ENCODE results near the gene SPAG6.
"Not testable (repeated sequence)": the region's sequence is repeated elsewhere in the genome, so short reads cannot be mapped to it uniquely, and the experiment has no call there.

Gene SPAG6

DNA sequence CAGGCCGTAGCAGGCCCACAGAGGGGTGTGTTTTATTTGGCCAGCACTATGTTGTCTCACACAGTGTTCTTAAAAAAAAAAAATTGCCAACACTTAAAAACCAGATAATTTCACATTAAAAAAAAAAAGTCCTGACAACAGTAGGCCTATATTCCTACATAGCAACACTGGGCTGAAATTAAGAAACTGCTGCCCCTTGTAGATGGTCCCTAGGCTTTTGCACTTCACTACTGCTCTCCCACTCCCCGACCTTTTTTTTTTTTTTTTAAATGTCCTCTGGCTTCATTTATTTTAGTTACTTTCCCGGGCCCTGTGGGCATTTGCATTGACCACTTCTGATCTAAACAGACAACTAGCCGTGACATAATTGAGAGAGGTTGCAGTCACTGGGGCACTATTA, 36.0 kb downstream of the SPAG6 start:
- DNase-seq, result no peak

DNA sequence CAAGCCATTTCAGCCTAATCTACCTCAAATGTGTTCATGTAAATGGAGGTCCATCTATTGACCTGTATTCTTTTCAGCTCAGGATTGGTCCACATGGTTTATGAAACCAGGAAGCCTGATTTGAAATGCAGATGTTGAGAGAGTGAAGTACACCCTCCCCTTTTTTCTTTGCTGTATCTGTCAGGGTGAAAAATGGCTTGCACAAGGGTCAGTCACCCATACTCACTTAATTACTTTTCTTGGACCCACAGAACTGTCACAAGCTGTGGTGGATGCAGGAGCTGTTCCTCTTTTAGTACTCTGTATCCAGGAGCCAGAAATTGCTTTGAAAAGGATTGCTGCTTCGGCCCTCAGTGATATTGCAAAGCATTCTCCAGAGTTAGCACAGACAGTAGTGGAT, 41.2 kb downstream of the SPAG6 start:
- DNase-seq, result no peak

DNA sequence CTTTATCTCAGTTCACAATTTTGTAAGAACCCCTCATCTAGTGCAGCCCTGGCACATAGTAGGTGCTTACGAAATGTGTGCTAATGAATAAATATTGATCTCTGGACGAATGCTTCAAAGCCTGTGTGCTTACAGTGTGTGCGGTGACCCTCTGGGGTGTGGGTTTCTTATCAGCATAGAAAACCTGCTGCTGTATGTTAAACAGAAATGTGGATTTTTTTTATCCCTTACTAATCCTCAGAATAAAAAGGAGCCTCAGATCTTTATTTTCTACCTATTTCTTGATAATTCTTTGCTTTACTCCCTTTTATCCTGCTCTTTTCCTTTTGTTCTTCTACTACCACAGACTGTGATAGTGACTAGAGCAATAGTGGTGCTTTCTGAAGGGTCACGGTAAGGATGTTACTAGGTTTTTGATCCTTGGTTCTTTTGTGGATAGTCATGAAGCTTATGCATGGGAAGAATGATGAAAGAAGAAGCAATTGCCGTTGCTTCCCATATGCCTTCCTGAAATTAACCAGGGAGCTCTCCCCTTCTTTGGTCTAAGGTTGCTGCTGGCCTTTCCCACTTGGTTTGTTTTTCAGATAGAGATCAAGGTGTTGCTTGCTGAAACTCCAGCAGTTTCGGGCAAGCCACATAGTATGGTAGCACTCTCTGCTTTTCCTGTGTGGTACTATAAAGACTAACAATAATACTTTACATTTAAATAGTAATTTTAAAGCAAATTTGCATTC, 44.7 kb downstream of the SPAG6 start:
- DNase-seq, result no peak

DNA sequence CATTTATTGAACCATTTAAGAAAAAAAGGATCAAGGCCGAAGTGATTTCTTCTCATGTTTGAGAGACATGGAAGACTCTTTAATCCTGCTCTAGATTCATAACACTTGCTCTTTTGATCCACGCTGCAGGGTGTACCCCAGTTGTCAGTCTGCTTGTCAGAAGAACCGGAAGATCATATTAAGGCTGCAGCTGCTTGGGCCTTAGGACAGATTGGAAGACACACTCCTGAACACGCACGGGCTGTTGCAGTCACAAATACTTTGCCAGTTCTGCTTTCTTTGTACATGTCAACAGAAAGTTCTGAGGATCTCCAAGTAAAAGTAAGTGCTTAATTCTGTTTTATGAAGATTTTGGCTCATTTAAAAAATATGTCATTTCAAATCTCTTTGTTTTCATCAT, 46.3 kb downstream of the SPAG6 start:
- no peak for DNase-seq

DNA sequence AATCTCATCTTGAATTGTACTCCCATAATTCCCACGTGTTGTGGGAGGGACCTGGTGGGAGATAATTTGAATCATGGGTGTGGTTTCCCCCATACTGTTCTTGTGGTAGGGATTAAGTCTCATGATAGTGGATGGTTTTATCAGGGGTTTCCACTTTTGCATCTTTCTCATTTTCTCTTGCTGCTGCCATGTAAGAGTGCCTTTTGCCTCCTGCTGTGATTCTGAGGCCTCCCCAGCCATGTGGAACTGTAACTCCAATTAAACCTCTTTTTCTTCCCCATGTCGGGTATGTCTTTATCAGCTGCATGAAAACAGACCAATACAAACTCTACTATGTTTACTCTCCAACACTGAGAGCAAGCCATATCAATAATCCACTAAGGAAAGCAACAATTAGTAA, 50.9 kb downstream of the SPAG6 start:
- not testable (repeated sequence) for DNase-seq

DNA sequence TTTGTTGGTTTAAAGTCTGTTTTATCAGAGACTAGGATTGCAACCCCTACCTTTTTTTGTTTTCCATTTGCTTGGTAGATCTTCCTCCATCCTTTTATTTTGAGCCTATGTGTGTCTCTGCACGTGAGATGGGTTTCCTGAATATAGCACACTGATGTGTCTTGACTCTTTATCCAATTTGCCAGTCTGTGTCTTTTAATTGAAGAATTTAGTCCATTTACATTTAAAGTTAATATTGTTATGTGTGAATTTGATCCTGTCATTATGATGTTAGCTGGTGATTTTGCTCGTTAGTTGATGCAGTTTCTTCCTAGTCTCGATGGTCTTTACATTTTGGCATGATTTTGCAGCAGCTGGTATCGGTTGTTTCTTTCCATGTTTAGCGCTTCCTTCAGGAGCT, 61.6 kb downstream of the SPAG6 start:
- not testable (repeated sequence) for DNase-seq

DNA sequence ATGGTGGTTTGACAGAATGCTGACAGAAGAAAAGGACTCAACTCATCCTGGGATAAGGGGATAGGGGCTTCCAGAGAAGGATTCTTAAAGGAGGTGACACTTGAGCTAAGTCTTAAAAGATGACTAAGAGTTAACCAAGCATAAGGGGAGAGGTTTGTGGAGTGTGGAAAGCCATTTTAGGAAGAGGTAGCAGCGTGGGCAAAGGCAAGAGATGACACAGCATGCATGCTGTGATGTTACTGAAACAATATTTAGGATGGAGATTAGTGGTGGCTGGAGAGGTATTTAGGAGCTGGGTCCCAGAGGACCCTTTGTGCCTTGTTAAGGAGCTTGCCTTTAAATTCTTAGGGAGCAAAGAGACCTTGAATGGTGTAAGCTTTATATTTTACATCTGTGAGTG, 65.1 kb downstream of the SPAG6 start:
- DNase-seq, result no peak

DNA sequence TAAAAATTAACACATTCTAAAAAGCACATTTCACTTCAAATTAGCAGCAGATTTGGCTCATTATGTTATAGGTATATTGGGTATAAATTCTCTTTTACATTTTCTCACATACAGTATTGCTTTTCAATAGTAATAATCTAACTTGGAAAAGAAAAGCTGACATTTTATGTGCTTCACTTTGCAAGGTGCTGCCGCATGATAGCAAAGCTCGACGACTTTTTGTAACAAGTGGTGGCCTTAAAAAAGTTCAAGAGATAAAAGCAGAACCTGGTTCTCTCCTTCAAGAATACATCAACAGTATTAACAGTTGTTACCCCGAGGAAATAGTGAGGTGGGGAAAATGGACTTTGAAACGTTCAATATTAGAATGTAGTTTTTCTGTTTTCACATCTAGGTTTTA, 65.5 kb downstream of the SPAG6 start:
- DNase-seq, result no peak

DNA sequence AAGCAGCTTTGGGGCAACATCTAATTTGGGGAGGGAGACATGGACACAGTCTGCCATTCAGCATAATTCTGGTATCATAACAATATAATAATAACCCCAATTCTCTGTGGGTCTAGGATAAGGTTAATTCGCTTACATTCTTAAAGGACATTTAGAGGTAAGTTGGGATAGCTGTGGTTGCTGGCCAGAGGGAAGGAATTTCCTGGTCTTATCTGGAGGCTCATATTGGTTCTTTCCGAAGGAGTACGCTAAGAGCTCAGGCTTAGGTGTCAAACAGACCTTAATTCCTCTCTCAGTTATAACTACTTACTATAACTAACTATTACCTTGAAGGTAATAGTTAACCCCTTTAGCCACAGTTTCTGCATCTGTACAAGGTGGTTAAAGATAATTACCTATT, 68.8 kb downstream of the SPAG6 start:
- DNase-seq, result no peak

DNA sequence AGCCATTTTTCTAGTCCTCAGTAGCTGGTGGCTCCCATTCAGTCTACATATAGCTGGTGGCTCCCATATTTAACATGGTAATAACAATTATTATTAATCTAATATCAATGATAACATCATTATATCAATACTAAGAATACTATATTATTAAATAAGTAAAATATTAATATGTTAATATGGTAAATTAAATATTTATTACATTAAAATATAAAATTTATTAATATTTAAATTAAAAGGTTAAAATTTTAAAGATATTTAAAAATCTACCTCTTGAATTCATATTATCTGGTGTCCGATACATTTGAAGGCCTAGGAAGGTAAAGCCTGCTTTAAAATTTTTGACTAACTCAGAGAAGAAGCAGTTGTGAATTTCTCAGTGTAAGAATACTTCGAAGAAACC, 69.8 kb downstream of the SPAG6 start:
- no peak for DNase-seq

DNA sequence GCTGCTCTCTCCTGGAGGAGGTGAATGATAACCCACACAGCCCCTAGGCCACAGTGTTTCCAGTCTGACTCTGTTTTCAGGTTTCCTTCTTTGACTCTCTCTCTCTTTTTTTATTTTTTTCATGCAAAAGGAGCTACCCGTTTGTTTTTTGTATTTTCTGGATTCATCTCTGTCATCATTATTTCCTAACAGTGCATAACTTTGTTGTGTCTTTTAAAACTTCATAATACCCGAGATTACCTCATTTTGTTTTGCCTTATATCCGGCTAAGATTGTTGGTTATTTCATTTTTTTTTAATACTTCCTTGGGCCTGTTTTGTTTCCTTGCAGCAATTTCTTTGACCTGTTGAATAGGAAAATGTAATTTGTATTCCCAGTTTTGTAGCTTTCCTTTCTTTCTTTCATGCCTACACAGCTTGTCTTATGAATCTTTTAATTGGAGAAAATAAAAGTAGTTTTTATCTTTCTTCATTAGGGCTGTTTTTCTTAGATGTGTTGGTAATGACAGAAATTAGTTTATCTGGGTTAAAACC, 72.5 kb downstream of the SPAG6 start:
- no peak for DNase-seq

DNA sequence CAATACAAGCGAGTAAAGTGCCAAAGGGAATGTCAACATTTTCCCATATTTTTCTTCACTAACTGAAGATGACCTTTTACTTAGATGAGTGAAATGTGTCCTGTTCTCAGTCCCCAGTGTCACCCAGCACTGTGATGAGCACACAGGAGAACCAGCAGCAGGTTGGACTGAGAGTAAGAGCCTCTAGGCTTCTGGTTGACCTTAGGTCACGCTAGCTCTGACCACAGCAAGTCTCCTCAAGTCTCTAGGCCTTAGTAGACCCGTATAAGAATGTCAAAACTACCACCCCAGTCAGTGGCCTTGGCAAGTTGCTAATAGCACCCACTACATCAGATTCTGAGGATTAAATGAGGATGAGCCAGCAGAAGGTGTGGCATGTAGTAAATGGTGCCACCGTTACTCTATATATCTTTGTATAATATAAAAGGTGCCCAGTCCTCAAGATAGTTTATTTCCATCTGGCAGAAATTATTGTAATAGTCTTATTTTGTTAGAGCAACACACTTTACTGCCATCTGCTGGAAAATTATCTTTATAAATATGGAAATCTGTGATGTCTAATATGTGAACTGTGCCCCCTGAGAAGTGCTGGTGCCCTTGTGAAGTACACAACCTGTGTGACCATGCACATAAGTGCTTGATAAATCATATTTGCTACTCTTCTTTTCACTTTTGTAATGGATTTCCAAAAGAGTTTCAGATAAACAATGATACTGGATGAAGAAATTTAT, 75.7 kb downstream of the SPAG6 start:
- no peak for DNase-seq

DNA sequence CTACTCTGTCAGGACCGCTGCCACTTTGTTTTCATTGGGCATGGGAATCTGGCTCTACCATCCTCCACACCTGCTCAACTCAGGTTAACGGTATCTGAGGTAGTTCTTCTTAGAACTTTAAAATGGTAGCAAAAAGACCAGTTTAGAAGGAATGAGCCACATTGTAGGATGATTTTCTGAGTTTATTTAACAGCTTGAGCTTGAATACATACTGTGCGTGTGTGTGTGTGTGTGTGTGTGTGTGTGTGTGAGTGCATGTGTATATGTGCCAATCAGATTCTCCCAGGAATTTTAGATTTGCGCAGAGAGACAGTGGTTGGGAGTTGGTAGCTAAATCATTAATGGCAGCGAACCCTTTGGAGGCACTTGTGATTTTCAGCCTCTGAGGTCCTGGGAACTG, 81.4 kb downstream of the SPAG6 start:
- DNase-seq, result no peak

DNA sequence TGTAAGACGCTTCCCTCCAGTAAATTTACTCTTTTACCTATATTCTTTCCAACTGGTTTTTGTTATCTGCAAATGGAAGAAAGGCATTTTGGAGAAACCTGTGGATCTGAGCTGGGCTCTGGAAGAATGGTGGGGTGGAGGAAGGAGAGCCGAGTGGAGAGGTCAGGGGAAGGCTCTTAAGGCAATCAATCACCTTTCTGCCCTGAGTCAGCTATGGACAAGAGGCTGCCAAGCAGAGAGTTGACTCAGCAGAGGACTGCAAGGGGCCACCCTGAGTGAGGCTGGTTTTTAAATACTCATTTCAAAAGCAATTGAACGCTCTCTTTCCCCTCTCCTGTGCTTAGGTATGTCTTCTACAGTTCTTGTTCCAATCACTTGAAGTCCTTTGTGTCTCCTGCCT, 81.8 kb downstream of the SPAG6 start:
- DNase-seq, result no peak

DNA sequence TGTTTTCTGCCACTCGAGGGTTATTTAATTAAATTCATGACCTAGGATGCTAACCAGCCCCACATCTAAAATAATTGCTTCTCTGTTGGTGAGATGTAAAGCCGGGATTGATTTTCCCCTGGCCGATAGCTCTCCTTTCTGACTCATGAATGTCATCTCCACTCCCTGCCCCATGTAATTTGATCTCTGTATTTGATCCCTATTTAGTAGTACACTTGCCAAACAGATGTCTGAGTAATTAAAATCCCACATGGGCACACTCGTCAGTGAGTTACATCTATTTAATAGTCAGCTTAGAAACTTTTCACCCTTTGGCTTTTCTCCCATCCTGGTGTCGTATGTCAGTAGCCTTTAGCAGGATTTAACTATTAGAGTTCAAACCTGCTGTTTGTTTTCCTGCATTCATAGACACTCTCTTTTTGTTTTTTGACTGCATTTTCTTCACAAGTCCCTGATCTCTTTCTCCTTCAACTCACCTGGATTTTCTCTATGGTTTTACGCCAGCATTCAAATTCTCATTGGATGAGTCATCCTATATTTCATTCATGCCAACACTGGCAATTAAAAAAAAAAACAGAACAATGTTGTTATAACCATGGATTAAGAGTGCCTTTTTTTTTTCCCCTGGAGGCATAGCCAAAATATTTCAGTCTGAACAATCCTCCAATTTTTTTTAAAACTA, 82.7 kb downstream of the SPAG6 start:
- DNase-seq, result no peak

DNA sequence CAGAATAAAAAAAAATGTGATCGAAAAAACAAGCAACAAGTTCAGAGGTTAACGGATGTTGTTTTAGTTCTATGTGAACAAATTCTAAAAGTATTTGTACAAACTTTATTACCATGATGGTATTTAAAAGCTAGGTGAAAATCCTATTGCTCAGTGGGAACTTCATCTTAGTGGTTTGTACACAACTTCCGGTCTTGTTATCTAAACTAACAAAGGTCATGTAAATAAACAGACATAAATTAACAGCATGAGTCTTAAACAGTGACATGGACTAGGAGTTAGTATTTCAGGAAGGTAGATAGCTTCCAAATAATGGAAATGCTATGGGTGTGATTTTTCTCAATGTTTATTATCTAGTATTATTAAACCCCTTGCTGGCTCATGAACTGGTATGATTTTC, 83.8 kb downstream of the SPAG6 start:
- DNase-seq, result no peak

DNA sequence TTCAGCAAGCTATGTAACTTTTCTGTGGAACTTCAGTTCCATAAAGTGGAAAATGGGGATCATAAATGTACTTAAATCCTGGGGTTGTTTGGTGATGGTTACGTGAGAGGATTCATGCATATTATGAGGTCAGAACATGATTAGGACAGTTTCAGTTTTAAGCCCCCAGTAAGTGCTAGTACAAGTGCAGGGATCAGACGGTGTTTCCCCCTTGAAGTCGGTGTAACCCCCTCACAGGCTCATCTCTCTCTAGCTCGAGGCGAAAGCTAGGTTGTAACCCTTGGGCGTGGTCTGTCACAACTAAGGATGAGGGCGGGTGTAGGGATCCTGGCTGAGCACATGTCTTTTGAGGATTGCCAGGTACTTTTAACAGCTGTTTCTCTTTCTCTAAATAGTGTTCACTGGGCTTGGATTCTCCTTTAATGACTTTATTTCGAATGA, 84.7 kb downstream of the SPAG6 start:
- no peak for DNase-seq

DNA sequence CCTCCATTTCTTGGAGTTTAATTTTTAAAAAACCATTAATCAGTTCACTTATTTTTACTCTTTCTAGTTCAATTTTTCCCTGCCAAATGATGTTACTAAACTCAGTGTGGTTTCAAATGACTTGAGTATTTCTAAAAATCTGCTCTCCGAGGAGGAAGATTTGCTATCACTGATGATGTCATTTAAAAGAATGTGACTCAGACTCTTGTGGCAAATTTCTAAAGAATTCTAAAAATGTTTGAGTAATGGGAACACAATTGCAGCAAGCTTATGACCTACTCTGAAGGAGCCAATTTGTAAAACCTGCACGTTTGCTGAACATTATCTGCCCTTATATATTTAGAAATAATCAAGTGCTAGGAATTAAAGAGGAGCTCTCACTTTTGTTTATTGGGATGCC, 88.6 kb downstream of the SPAG6 start:
- no peak for DNase-seq

DNA sequence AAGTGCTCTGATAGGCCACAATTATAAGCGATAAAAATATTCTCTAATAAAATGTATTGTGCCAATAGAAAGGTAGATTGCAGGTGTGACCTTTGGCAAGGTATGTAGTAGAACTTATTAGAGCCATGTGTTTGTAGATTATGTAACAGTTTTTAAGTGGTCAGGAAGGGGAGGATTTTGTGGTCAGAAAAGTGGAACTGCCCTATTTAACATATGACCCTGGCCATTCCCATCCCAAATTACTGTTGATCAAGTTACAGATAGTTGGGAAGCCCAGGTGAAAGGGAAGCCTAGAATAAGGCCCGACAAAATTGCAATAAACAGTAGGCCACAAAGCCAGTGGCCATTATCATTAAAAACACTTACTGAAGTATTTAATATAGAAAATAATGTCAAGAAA, 89.2 kb downstream of the SPAG6 start:
- no peak for DNase-seq

DNA sequence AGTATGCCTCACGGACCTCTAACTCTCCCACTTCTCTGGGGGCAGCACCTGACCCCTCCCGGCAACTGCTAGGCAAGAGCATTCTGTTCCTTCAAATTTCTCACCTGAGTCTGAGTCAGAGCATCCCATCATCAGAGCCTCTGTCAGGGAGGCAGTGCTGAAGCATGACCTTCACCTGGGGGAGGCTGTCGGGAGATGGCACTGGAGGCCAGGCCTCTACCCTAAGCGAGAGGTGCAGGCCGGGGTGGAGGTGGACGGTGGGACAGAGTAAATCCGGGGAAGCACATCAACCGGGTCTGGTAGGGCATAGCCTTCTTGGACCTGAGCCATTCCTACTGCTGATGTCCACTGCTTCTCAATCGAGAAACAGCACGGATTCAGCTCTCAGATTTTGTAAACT, 90.4 kb downstream of the SPAG6 start:
- no peak for DNase-seq

DNA sequence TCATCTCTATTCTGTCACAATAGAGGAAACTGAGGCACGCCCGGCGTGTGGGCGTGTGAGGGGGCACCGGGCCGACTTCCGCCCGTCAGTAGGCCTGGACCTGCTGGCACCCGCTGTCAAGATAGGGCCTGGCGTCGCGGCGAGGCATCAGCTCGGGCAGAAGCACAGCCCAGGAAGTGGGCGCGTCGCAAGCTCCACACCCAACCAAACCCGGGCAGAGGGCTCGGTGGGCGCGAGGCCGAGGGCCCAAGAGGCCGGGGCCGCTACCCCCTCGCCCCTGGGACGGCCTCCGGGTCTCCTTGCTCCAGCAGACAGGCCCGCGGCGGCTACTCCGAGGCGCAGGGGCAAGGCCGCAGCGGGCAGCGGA, 91.2 kb downstream of the SPAG6 start:
- no peak for DNase-seq

DNA sequence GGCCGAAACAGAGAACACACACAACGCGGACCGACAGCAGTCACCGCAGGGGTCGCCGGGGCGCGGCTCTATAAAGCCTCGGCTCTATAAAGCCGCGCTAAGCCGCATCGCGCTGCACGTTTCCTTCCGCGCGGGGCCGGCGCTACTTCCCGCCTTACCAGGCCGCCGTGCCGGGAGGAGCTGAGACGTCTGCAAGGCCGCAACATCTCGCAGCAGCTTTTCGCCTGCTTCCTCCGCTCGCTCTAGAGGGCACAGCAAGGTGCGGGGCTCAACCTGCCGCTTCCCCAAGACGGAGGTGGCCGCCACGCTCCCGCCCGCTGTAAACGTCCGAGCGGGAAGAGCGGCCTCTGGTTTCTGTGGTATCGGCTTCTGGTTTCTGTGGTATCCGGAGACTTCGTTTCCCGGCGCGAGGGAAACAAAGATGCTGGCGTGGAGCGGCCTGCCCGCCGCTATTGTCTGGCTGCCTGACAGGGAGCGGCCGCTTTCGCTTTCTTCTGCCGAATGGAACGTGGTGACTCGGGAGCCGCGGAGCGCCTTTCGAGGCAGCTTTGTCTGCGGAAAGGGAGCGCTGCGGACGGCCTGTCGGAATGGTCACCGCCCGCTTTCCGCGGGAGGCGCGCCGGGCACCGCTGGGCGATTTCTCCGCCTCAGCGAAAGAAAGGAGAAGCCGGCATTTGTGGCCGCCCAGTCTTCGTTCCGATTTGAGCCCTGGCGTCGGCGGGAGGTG, 91.8 kb downstream of the SPAG6 start:
- no peak for DNase-seq
